ENCODE measurements around the gene ATP5MC2.

Gene ATP5MC2

GRCh38 chr12:53700567-53700966, 24.7 kb upstream of the ATP5MC2 start:
- TF ChIP-seq CTCF (IDR thresholded peaks at IDR 0.05; ENCODE audit: low read depth, low read length): no peak
- H3K4me3 ChIP-seq (ENCODE audit: low read depth, low read length): no peak overlapping the region

GRCh38 chr12:53699678-53700025, 23.8 kb upstream of the ATP5MC2 start:
- no peak for TF ChIP-seq CTCF (IDR thresholded peaks at IDR 0.05; ENCODE audit: low read depth, low read length)
- H3K4me3 ChIP-seq (ENCODE audit: low read depth, low read length): no peak overlapping the region

- H3K4me3 ChIP-seq (ENCODE audit: low read depth, low read length): no peak overlapping the region
- TF ChIP-seq CTCF (IDR thresholded peaks at IDR 0.05; ENCODE audit: low read depth, low read length): no peak
Measured at GRCh38 chr12:53698948-53699677, 23.2 kb upstream of the ATP5MC2 start.

GRCh38 chr12:53696655-53697331, 20.9 kb upstream of the ATP5MC2 start:
- no peak overlapping the region for H3K4me3 ChIP-seq (ENCODE audit: low read depth, low read length)
- TF ChIP-seq CTCF (IDR thresholded peaks at IDR 0.05; ENCODE audit: low read depth, low read length): no peak

GRCh38 chr12:53696285-53696654, 20.4 kb upstream of the ATP5MC2 start:
- no peak overlapping the region for H3K4me3 ChIP-seq (ENCODE audit: low read depth, low read length)

GRCh38 chr12:53695152-53696145, 19.6 kb upstream of the ATP5MC2 start:
- TF ChIP-seq CTCF (IDR thresholded peaks at IDR 0.05; ENCODE audit: low read depth, low read length): 0 out of 2 replicates have a peak, but pooled peaks have one; percentile 4
- 0 out of 2 replicates have a peak overlapping the region, but pooled peaks have one; percentile 8 for H3K4me3 ChIP-seq (ENCODE audit: low read depth, low read length)

More at GRCh38 chr12:53696285-53696654, 20.4 kb upstream of the ATP5MC2 start:
- TF ChIP-seq CTCF (IDR thresholded peaks at IDR 0.05; ENCODE audit: low read depth, low read length): no peak
